Fibroblast of the conjunctiva (primary cell): ENCODE results near the gene PPM1L.
"Not testable (repeated sequence)": the region's sequence is repeated elsewhere in the genome, so short reads cannot be mapped to it uniquely, and the experiment has no call there.

Experiments
- DNase-seq: peaks from one replicate; pipeline ENCODE4 v3.0.0-alpha.2; 2010; ENCODE audit warnings: low read depth

Gene PPM1L

DNA sequence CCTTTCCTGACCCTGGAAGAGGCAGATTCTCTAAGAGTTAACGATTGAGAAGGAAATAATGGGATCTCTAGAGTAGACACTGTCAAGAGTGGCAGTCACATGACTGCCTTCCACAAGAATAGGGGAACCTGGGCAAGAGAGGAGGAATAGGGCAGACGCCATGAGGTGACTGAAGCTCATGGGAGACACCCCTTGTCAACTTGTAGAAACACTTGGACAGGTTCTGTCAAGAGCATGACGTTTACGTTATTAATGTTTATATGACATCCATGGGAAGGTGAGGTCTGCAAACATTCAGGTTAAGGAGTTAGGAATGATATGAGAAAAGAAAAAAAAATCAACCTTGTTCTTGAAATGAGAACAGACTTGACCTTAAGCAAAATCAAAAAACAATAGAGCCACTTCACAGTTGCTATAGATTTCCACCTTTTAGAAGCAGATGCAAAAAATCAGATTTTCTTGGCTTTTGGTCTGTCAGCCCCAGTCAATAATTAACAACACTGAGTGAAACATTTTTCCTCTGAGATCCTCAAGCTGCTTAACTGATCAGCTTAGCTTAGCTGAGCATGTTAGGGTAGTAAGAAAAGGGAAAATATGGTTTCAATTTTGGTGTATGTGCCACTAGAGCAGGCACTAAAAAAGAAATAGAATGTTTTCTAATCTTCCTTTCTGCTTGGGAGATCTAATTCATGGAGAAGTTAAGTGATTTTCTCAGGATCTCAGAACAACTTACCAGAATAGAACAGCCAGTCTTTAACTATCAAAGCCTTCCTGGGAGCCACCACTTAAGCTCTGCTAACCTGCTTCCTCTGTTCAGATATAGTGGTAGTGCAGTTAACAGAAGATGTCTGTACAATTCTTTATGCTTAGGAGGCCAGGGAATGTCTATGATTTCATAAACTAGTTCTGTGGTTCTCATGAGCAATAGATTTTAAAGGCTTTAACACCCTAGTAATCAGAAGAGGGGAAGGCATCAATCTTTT, 232.2 kb downstream of the PPM1L start:
- no peak for DNase-seq

DNA sequence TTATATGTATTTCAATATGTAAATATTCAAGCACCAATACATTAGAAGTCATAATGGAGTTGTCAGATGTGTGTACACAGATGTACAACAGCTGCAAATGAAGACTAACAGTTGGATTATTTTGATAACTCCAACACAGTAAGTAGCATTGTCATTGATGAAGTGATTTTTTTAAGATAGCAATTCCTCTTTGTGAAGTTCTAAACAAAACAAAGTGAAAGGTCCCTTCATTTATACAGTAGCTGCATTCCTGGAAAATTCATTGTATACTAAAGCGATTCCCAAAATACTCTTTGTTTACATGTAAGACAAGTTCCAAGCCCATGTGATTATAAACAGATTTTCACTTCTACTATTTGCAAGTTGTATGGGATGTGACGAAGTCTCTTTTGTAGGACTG, 234.4 kb downstream of the PPM1L start:
- no peak for DNase-seq

DNA sequence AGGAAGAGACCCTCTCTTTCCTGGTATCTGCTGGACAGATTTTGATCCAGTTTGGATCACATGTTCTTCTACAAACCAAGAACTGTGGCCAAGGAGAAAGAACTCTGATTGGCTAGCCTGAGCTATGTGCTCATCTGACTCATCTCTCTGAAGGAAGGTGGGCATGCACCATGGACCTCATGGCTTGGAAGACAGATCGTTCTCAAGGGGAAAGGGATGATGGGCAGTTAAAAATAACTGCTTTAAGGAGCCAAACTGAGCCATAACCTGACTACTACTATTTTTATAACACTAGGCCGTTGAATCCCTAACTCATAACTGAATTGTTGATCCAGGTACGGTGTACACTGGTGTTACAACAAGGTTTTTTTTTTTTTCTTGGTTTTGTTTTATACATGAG, 236.7 kb downstream of the PPM1L start:
- no peak for DNase-seq

- DNase-seq, result no peak
These were observed 240.8 kb downstream of the PPM1L start for GRCh38 chr3:160996811-160997210.

- no peak for DNase-seq
These were observed 242.6 kb downstream of the PPM1L start for GRCh38 chr3:160998581-160998980.

- DNase-seq, result no peak
These were observed 243.2 kb downstream of the PPM1L start for GRCh38 chr3:160999274-160999673.

DNA sequence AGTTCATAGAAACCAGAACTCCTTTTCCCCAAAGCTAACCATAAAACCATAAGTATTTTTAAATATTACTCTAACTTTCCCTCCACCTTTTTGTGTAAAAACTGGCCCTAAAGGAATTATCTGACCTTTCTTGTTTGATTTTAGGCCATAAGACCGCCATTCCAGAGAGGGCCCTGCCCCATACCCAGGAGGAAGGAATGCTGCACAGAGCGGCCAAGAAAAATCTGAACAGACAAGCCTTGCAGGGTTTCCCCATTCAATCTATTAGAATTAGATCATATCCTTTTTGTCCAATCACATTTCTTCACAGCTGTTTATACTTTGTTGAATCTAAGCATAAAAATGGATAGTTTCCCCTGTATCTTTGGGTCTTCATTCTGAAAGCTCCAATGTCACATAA, 252.1 kb downstream of the PPM1L start:
- no peak for DNase-seq

- not testable (repeated sequence) for DNase-seq
These were observed 254.1 kb downstream of the PPM1L start for GRCh38 chr3:161010151-161010550.

DNA sequence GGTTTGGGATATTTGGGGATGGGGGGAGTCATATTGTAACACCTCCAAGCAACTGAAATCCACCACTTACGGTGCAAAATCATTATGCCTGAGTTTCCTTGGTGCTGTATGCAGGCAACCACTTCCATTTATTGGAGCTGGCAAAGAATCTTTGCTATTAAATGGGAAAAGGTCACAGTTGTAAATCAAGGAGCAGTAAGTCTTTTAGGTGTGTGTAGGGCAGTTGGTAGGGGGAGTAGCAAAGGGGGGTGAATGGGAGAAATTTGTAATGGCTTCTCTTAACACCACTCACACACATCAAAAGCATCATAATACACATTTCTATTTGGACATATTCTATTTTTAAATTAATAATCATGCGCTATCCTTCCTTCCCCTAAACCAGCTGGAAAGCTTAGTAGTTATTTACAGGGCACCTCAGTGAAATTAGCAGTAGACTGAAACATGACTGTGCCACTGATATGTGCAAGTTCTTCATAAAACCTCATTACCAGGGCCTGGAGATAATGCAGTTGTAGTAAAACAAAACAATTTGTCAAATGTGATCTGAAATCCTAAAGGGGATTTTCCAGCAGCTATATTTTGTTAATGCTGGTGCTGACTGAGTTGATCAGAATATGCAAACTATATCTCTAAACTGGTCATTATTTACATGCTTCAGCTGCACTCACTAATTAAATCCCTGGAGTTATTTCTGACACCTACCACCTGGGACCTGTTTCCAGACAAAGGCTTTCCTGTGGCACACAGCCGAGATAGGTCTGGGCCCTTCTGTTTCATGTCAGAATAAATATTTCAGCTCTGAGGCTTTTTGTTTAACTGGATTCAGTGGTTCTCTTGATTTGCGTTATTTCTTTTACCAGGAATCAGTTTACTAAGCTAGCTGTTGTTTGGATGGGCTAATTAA, 259.1 kb downstream of the PPM1L start:
- no peak for DNase-seq

- no peak for DNase-seq
These were observed 260.6 kb downstream of the PPM1L start for GRCh38 chr3:161016417-161017313.

GRCh38 chr3:161017971-161018370, 261.9 kb downstream of the PPM1L start:
- no peak for DNase-seq

DNA sequence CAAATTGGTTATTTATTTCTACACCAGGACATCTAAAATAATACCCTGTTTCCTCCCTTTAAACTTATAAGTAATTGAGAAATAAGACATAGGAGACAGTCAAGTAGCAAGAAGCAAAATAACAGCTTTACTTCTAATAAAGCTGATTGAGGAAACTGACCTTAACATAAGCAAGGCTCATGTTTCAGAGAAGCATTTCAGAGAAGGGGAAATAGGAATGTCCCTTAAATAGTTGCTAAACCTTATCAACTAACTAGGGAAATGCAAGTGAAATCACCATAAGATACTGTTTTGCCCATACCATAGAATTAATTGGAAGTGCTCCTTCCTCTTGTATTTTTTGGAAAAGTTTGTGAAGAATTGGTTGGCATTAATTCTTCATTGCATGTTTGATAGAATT, 264.2 kb downstream of the PPM1L start:
- DNase-seq, result no peak

GRCh38 chr3:161025911-161026310, 269.9 kb downstream of the PPM1L start:
- no peak for DNase-seq

DNA sequence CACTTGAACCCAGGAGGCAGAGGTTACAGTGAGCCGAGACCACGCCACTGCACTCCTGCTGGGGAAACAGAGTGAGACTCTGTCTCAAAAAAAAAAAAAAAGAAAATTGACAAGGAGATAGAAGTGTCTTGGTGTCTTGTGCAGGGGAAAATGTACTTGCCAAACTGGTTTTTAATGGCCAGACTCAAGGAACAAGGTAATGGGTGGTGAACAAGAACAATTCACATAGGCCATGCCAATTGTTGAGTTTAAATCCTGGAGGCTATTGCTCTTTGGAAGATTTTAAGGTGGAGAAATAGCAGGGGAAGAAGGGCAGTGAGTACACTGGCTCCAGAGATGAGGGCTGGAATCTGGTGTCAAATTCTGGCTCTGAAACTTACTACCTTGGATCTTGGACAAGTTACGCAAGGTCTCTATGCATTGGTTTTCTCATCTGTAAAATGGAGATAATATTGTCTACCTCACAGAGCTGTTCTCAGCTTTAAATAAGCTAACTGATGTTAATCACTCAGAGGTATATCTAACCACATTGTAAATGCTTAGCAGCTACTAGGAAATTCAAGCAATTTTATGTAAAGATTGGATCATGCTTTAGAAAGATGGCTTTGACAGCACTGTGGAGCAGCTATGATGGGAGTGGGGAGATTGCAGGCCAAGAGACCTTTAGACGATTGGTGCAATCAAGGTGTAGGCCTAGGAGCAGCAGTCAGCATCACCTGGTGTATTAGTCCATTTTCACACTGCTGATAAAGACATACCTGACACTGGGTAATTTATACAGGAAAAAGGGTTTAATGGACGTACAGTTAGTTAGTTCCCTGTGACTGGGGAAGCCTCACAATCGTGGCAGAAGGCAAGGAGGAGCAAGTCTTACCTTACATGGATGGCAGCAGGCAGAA, 270.8 kb downstream of the PPM1L start:
- no peak for DNase-seq

DNA sequence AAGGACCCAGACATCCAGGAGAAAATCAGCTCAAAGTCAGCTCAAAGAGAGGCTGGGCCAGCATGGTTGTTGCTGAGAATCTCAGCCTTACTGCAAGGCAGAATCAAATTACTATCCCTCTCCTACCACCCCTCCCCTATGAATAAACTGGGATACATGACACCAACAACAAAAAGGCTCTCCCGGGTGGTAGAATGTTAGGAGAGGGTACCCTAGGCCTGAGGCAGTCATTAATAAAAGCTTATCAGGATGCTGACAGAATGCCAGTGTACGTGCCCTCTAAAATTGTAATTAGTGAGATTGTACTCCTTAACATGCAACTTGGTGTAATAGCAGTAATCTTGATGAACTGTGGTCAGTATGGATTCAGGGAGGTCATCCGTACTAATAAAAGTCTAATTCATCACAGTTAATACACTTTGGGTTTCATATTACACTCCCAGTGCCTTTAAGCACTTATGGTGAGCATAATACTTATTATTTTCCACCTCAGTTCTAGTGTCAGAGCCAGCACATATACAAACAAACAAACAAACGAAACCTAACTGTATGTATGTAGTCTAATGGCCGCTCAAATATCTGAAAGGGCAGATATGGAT, 272.6 kb downstream of the PPM1L start:
- no peak for DNase-seq

GRCh38 chr3:161031134-161031533, 275.1 kb downstream of the PPM1L start:
- DNase-seq, result no peak

- DNase-seq, result not testable (repeated sequence)
These were observed 279.0 kb downstream of the PPM1L start for GRCh38 chr3:161034913-161035550.

GRCh38 chr3:161035711-161036110, 279.7 kb downstream of the PPM1L start:
- no peak for DNase-seq

- no peak for DNase-seq
These were observed 282.7 kb downstream of the PPM1L start for GRCh38 chr3:161038725-161039124.

DNA sequence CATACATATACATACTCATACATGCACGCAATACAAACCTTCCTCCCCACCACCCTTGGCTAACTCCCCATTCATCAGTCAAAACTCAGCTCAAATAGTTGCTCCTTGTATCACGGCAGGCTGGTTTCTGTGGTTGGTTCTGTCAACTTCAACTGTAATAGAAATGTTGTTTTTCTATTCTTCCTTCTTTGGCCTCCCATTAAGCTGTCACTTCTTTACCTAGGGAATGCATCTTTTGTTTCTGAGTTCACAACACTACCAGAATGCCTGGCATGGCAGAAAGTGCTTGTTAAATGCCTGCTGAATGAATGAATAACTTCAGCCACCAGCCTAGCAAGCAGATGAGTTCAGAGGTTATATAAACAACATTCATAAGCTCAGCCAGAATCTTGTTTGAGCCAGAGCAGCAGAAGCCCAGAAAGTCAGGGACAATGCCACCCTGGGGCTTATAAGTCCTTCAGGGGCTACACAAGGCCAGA, 286.0 kb downstream of the PPM1L start:
- DNase-seq, result no peak
